ENCODE data around the gene SLC7A6. TPM values are rescaled to one million over a fixed set of nuclear protein-coding genes. Genes with fewer than 3 reads are reported as not detected.
A peak's percentile ranks its signal among the peaks of the same experiment; 100 is the strongest.

Gene SLC7A6
- total and polyA plus RNA-seq, 2 experiments from 2014 or later, result 20.5 to 29.7 TPM

DNA sequence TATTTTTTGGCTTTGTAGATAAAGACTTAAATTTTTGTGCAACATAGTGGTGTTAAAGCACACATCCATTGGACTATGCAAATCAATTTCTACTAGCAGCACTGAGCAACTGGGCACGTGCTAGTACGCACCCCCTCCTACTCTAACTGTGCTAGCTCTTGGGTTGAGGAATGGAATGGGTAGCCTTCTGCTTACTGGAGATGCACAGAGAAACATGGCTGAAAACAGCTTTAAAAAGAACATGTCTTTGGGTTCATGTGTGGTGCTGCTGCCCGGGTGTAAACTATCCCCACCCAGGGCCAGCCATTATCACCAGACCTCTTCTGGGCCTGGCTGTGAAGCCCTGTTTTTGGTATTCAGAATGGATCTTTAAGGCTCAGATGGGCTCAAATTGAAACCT, 35.7 kb upstream of the SLC7A6 start:
- Histone ChIP-seq H3K27ac (peak overlapping the region; percentile 41), H3K9me2 (replicated peaks; ENCODE audit: insufficient read depth) (no peaks in the 10 kb centered on the region), H4K20me1 (ENCODE audit: insufficient read depth, poor library complexity, severe bottlenecking) (peaks cover 6% of the 10 kb centered on the region), H3K36me3 (replicated peaks; ENCODE audit: insufficient read depth, low read depth) (no peaks in the 10 kb centered on the region), H3K79me2 (peaks cover 19% of the 10 kb centered on the region), H3K27me3 (no peaks in the 10 kb centered on the region), H3K9me3 (ENCODE audit: low read depth) (no peaks in the 10 kb centered on the region), H3K4me1 (ENCODE audit: insufficient read depth) (peaks cover 26% of the 10 kb centered on the region), H3K4me3 (no peak overlapping the region), H3K4me2 (peak overlapping the region; percentile 19), H2AFZ (no peak overlapping the region)
- no peak for DNase-seq (ENCODE audit: low spot score)
- 75% methylated on average over 3 of the region's 3 CpGs for WGBS (ENCODE audit: low lambda C conversion rate, missing lambda C conversion rate)
- no peak for TF ChIP-seq EZH2phosphoT487 (IDR thresholded peaks at IDR 0.05; ENCODE audit: low read depth, severe bottlenecking, unreplicated experiment)
- no peak for TF ChIP-seq EZH2 (IDR thresholded peaks at IDR 0.05; ENCODE audit: borderline replicate concordance)
- TF ChIP-seq CTCF (IDR thresholded peaks at IDR 0.05; ENCODE audit: poor library complexity), result no peak

- WGBS (ENCODE audit: low lambda C conversion rate, missing lambda C conversion rate), result 78% methylated on average over 4 of the region's 4 CpGs
- Histone ChIP-seq H2AFZ (no peak overlapping the region), H4K20me1 (ENCODE audit: insufficient read depth, poor library complexity, severe bottlenecking) (peaks cover 9% of the 10 kb centered on the region), H3K9me2 (replicated peaks; ENCODE audit: insufficient read depth) (no peaks in the 10 kb centered on the region), H3K79me2 (peaks cover 22% of the 10 kb centered on the region), H3K27ac (peak overlapping the region; percentile 41), H3K9me3 (ENCODE audit: low read depth) (no peaks in the 10 kb centered on the region), H3K4me3 (no peak overlapping the region), H3K27me3 (no peaks in the 10 kb centered on the region), H3K4me2 (no peak overlapping the region), H3K4me1 (ENCODE audit: insufficient read depth) (peaks cover 29% of the 10 kb centered on the region), H3K36me3 (replicated peaks; ENCODE audit: insufficient read depth, low read depth) (no peaks in the 10 kb centered on the region)
- peak; percentile 80 for DNase-seq (ENCODE audit: low spot score)
- TF ChIP-seq CTCF (IDR thresholded peaks at IDR 0.05; ENCODE audit: poor library complexity) (peak; percentile 85), EZH2phosphoT487 (IDR thresholded peaks at IDR 0.05; ENCODE audit: low read depth, severe bottlenecking, unreplicated experiment) (no peak)
Observed at GRCh38 chr16:68229431-68230175, 34.7 kb upstream of the SLC7A6 start.

GRCh38 chr16:68230176-68230571, 34.2 kb upstream of the SLC7A6 start:
- H3K79me2 ChIP-seq, result peaks cover 24% of the 10 kb centered on the region
- TF ChIP-seq CTCF (IDR thresholded peaks at IDR 0.05; ENCODE audit: poor library complexity), result no peak
- TF ChIP-seq EZH2 (IDR thresholded peaks at IDR 0.05; ENCODE audit: borderline replicate concordance), result no peak
- TF ChIP-seq EZH2phosphoT487 (IDR thresholded peaks at IDR 0.05; ENCODE audit: low read depth, severe bottlenecking, unreplicated experiment), result no peak
- no peaks in the 10 kb centered on the region for H3K9me2 ChIP-seq (replicated peaks; ENCODE audit: insufficient read depth)
- WGBS (ENCODE audit: low lambda C conversion rate, missing lambda C conversion rate), result 94% methylated on average over 9 of the region's 9 CpGs
- H3K9me3 ChIP-seq (ENCODE audit: low read depth), result no peaks in the 10 kb centered on the region
- peaks cover 9% of the 10 kb centered on the region for H4K20me1 ChIP-seq (ENCODE audit: insufficient read depth, poor library complexity, severe bottlenecking)
- no peak overlapping the region for H3K4me2 ChIP-seq
- no peaks in the 10 kb centered on the region for H3K27me3 ChIP-seq
- no peaks in the 10 kb centered on the region for H3K36me3 ChIP-seq (replicated peaks; ENCODE audit: insufficient read depth, low read depth)
- H3K27ac ChIP-seq, result peak overlapping the region; percentile 24
- DNase-seq (ENCODE audit: low spot score), result no peak
- no peak overlapping the region for H3K4me3 ChIP-seq
- no peak overlapping the region for H2AFZ ChIP-seq
- H3K4me1 ChIP-seq (ENCODE audit: insufficient read depth), result peaks cover 29% of the 10 kb centered on the region
